ENCODE data around the gene HIVEP1. TPM values are rescaled to one million over a fixed set of nuclear protein-coding genes. Genes with fewer than 3 reads are reported as not detected.

The HIVEP1 gene
- total and polyA plus RNA-seq, 12 donors: 3.4 to 20.9 (median 13.3) TPM

DNA sequence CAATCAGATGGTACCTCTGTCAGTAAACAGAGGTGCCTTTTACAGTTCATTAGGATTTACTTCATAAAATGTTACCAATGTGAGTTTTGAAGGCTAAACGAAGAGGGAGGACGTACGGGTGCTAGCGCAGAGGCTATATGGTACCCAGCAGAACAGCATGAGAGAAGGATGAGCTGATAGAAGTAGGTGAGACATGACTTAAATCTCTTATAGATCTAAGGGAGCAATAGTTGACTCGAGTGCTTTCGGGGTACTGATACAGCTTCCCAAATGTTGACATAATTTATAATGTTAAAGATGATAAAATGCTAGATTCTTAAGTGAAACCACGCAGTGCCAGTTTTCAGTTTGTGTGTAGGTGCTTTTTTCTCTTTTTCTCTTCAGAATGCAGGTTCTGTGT, 72.6 kb downstream of the HIVEP1 start:
- DNase-seq (no peak), ATAC-seq (no peak)
- H3K36me3 ChIP-seq: peaks cover 0 to 4% (median 0%) of the 10 kb centered on the region in 9 donors
- TF ChIP-seq, protein P1, sequence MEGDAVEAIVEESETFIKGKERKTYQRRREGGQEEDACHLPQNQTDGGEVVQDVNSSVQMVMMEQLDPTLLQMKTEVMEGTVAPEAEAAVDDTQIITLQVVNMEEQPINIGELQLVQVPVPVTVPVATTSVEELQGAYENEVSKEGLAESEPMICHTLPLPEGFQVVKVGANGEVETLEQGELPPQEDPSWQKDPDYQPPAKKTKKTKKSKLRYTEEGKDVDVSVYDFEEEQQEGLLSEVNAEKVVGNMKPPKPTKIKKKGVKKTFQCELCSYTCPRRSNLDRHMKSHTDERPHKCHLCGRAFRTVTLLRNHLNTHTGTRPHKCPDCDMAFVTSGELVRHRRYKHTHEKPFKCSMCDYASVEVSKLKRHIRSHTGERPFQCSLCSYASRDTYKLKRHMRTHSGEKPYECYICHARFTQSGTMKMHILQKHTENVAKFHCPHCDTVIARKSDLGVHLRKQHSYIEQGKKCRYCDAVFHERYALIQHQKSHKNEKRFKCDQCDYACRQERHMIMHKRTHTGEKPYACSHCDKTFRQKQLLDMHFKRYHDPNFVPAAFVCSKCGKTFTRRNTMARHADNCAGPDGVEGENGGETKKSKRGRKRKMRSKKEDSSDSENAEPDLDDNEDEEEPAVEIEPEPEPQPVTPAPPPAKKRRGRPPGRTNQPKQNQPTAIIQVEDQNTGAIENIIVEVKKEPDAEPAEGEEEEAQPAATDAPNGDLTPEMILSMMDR (IDR thresholded peaks at IDR 0.05): no peak
- H3K9me3 ChIP-seq: no peaks in the 10 kb centered on the region
- peaks cover 0 to 23% (median 7%) of the 10 kb centered on the region in 9 donors for H3K4me1 ChIP-seq
- H3K27me3 ChIP-seq: no peaks in the 10 kb centered on the region
- intact Hi-C loops (cut with DNase I): no loop called here
- no peak overlapping the region for H3K27ac ChIP-seq
- no peak overlapping the region for H3K4me3 ChIP-seq
- WGBS, 2 donors: 74 to 80% methylated on average over 7 of the region's 7 CpGs

DNA sequence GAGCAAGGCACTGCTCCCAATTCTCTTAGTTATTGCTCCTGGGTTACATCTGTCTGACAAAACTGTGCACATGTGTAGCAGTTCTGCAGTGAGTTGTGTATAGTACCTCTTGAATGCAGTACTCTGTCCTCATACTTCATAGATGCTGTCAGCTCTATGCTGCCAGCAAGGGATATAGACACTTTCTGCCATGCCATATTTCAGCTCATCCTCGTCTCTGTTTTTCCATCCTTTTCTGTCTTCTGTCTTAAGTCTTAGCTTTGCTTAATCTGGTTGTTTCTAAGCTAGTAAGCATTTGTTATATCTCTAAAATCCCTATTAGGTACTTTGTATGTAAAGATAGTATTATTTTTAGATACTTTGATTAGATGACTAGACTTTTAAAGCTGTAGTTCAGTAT, 76.4 kb downstream of the HIVEP1 start:
- no peaks in the 10 kb centered on the region for H3K27me3 ChIP-seq
- H3K4me1 ChIP-seq: peaks cover 0 to 28% (median 9%) of the 10 kb centered on the region in 9 donors
- TF ChIP-seq, protein P1 (IDR thresholded peaks at IDR 0.05): no peak
- no peak overlapping the region for H3K27ac ChIP-seq
- peaks cover 0 to 3% (median 0%) of the 10 kb centered on the region in 11 donors for H3K9me3 ChIP-seq
- ATAC-seq (no peak), DNase-seq (no peak)
- H3K36me3 ChIP-seq: peaks cover 0 to 7% (median 0%) of the 10 kb centered on the region in 9 donors
- 70 to 81% methylated on average over 1 of the region's 1 CpG for WGBS, 2 donors
- no peak overlapping the region for H3K4me3 ChIP-seq
- intact Hi-C loops (cut with DNase I): no loop called here

DNA sequence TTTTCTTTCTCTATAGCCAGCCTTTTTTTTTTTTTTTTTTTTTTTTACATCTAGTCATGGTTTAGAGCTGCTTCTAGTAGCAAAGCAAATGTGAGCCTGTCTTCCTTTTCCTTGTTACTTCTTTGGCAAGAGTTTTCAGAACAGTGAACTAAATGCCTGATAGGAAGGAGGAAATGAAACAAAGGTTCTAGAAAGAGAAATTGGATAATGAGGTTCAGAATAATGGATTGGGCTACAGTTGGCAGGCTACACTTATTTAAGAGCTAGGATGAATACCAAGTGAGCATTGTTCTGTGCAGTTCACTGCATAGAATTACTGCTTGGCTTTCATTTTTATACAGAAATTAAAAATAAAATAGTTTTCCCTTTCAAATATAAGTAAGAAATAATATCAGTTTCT, 78.6 kb downstream of the HIVEP1 start:
- DNase-seq: no peak
- H3K27me3 ChIP-seq: no peaks in the 10 kb centered on the region
- H3K4me1 ChIP-seq: peaks cover 0 to 16% (median 0%) of the 10 kb centered on the region in 9 donors
- no peak overlapping the region for H3K27ac ChIP-seq
- peak in 2 of 8 donors; percentile 33 to 34 for ATAC-seq
- intact Hi-C loops (cut with DNase I): no loop called here
- TF ChIP-seq, protein P1 (IDR thresholded peaks at IDR 0.05): no peak
- H3K36me3 ChIP-seq: peaks cover 0 to 7% (median 0%) of the 10 kb centered on the region in 9 donors
- H3K9me3 ChIP-seq: peaks cover 0 to 14% (median 0%) of the 10 kb centered on the region in 11 donors
- H3K4me3 ChIP-seq: no peak overlapping the region

DNA sequence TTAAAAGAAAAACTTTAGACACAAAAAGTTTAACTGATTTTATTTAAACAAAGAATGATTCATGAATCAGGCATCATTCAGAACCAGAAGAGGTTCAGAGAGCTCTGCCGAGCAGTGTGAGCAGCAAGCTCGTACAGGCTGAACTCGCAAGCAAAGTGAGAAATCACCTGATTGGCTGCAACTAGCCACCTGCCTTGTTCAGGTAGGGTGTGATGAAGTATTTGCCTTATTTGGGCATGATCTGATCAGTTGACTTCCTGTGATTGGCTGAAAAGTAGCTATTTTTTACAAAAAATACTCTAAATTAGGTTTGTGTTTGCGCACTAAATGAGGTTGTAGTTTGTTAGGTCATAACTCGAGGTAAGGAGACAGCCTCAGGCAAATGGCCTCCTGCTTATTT, 80.7 kb downstream of the HIVEP1 start:
- DNase-seq (no peak), ATAC-seq (no peak)
- TF ChIP-seq, protein P1 (IDR thresholded peaks at IDR 0.05): no peak
- Histone ChIP-seq H3K9me3 (peaks cover 0 to 14% (median 0%) of the 10 kb centered on the region in 11 donors), H3K27ac (no peak overlapping the region), H3K4me1 (peaks cover 0 to 16% (median 0%) of the 10 kb centered on the region in 9 donors), H3K27me3 (no peaks in the 10 kb centered on the region), H3K4me3 (no peak overlapping the region), H3K36me3 (peaks cover 0 to 7% (median 0%) of the 10 kb centered on the region in 9 donors)
- WGBS, 2 donors: 99% methylated on average over 5 of the region's 5 CpGs
- intact Hi-C loops (cut with DNase I): no loop called here

Data from heart right ventricle (tissue), 16 donors.